Adrenal gland (tissue), 5 donors: ENCODE data around the gene SPAG16.

Experiments
- POLR2A ChIP-seq, 2 donors: fragments of 450-650 bp; IDR thresholded peaks; one replicate each; pipeline ENCODE4 v1.6.1; 2017; ENCODE audit warnings: antibody characterized with exemption in 2 of 2, mild to moderate bottlenecking in 2 of 2, moderate library complexity in 1 of 2
- TF ChIP-seq, protein P1 (sequence below), 6 experiments: fragments of 450-650 bp in 4 of 6; fragments of 200-600 bp in 2 of 6; sonication (generic) in 1 of 6; IDR thresholded peaks; 1 replicate in 5 of 6; 2 replicates in 1 of 6; pipeline versions ENCODE4 v1.5.1 to v1.8.0; 2016 to 2021; ENCODE audit warnings: antibody characterized with exemption in 6 of 6, mild to moderate bottlenecking in 2 of 6, moderate library complexity in 1 of 6
- donor health status: DM: no; HTN: no; CAD: no.

DNA sequence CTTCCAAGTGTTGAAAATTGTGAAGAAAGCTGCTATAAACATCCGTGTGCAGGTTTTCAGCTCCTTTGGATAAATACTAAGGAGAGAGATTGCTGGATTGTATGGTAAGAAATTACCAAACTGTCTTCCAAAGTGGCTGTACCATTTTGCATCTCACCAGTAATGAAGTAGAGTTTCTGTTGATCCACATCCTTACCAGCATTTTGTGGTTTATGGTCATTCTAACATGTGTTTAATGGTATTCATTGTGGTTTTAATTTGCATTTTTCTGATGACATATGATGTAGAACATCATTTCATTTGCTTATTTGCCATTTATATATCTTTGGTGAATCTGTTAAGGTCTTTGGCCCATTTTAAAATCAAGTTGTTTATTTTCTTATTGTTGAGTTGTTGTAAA, 260.7 kb downstream of the SPAG16 start:
- TF ChIP-seq, protein P1, sequence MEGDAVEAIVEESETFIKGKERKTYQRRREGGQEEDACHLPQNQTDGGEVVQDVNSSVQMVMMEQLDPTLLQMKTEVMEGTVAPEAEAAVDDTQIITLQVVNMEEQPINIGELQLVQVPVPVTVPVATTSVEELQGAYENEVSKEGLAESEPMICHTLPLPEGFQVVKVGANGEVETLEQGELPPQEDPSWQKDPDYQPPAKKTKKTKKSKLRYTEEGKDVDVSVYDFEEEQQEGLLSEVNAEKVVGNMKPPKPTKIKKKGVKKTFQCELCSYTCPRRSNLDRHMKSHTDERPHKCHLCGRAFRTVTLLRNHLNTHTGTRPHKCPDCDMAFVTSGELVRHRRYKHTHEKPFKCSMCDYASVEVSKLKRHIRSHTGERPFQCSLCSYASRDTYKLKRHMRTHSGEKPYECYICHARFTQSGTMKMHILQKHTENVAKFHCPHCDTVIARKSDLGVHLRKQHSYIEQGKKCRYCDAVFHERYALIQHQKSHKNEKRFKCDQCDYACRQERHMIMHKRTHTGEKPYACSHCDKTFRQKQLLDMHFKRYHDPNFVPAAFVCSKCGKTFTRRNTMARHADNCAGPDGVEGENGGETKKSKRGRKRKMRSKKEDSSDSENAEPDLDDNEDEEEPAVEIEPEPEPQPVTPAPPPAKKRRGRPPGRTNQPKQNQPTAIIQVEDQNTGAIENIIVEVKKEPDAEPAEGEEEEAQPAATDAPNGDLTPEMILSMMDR (IDR thresholded peaks at IDR 0.05): no peak
- TF ChIP-seq POLR2A (IDR thresholded peaks at IDR 0.05): no peak
